ENCODE measurements around the gene TTLL13. TPM values are rescaled to one million over a fixed set of nuclear protein-coding genes. Genes with fewer than 3 reads are reported as not detected.
"Not testable (repeated sequence)": the region's sequence is repeated elsewhere in the genome, so short reads cannot be mapped to it uniquely, and the experiment has no call there.

The TTLL13 gene
- total and polyA plus RNA-seq, 2 of the 4 experiments (the other 2 are of a cell fraction) = 0.10 TPM; not detected in 1

DNA sequence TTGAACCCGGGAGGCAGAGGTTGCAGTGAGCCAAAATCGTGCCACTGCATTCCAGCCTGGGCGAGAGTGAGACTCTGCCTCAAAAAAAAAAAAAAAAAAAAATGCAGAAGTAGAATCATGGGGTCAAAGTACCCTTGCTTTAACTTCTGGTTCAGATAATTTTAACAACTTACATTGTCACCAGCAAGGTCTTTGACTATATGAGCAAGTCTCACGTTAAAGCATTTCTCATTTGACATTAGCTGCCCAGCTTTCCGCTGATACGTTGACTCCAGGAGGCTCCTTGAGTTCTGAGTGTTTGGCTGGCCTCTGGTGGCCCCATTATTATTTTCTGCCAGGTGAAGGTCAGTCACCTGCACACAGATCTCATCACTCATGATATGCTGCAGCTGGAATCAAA, 32.3 kb downstream of the TTLL13 start:
- H4K8ac ChIP-seq (ENCODE audit: low read depth in 2 of 2, low read length in 2 of 2); H4K20me1 ChIP-seq (ENCODE audit: insufficient read depth, low read length); H3K4ac ChIP-seq (ENCODE audit: low read depth, low read length); H3K23ac ChIP-seq (ENCODE audit: low read depth, low read length); intact Hi-C loops (cut with micrococcal nuclease); BruUV-seq (replicated peaks); ATAC-seq (ENCODE audit: low read depth); in situ Hi-C loops (cut with MboI; ENCODE audit: low sequenced_read_pairs); H3K27me3 ChIP-seq (ENCODE audit: control insufficient read depth, insufficient read depth, low read length); H3K79me1 ChIP-seq (ENCODE audit: low read depth in 1 of 2, low read length in 2 of 2); DNase-seq; H3K4me1 ChIP-seq (ENCODE audit: control insufficient read depth, insufficient read depth, low read length); H2BK20ac ChIP-seq (ENCODE audit: low read depth, low read length); H3K27ac ChIP-seq (ENCODE audit: insufficient read depth, low read length); H3K4me3 ChIP-seq (ENCODE audit: insufficient read depth, low read depth, low read length); H2BK5ac ChIP-seq (ENCODE audit: low read depth, low read length, poor library complexity, severe bottlenecking); H3K36me3 ChIP-seq (ENCODE audit: control insufficient read depth, insufficient read depth, low read length); H2BK120ac ChIP-seq (ENCODE audit: low read depth, low read length); H2BK15ac ChIP-seq (ENCODE audit: low read depth, low read length); H2AFZ ChIP-seq (replicated peaks; ENCODE audit: low read length, poor library complexity); H3K9ac ChIP-seq (ENCODE audit: low read depth, low read length); H4K91ac ChIP-seq (ENCODE audit: insufficient read depth, low read depth, low read length); H3K9me3 ChIP-seq (ENCODE audit: control insufficient read depth, insufficient read depth, low read length); H3K4me2 ChIP-seq (ENCODE audit: low read depth, low read length); H2AK9ac ChIP-seq (replicated peaks; ENCODE audit: low read depth, low read length, poor library complexity); POLR2A ChIA-PET (ENCODE audit: unreplicated experiment); H3K14ac ChIP-seq (replicated peaks; ENCODE audit: low read depth, low read length); H4K5ac ChIP-seq (ENCODE audit: low read depth, low read length); dilution Hi-C loops (cut with HindIII; ENCODE audit: low sequenced_read_pairs, unreplicated experiment); H3K56ac ChIP-seq (ENCODE audit: extremely low read depth, insufficient read depth, low read length); H3K9me1 ChIP-seq (ENCODE audit: insufficient read depth, low read length); H3K18ac ChIP-seq (ENCODE audit: low read depth, low read length); H2AK5ac ChIP-seq (ENCODE audit: low read depth, low read length): not testable (repeated sequence)
- CTCF ChIA-PET = interaction anchor here (1.1 to 2.3 kb wide), 2 partner anchors 11 to 13 kb away, joined by 3 to 8 read pairs; no protein-coding TSS in a partner anchor
- 83% methylated on average over 2 of the region's 6 CpGs; no CpG with 5 or more reads in 1 of the 2 experiments for WGBS, 2 experiments (ENCODE audit: extremely low coverage in 2 of 2, insufficient read length in 1 of 2)

Measured in IMR-90 (cell line).